ACC112 (cell line): ENCODE measurements around the gene ZNF639.
A peak's percentile ranks its signal among the peaks of the same experiment; 100 is the strongest.
"Not testable (repeated sequence)": the region's sequence is repeated elsewhere in the genome, so short reads cannot be mapped to it uniquely, and the experiment has no call there.

Source experiments
- H2AFZ ChIP-seq: fragments of 200-600 bp; sonication (generic); one replicate; pipeline ENCODE4 v1.6.0; 2017; ENCODE audit warnings: antibody characterized with exemption, low read length; ENCODE audit not compliant: unreplicated experiment
- H3K27ac ChIP-seq: fragments of 200-600 bp; sonication (generic); 2 replicates; pipeline ENCODE4 v1.5.1; 2014; ENCODE audit warnings: low read depth, mild to moderate bottlenecking, antibody characterized with exemption, low read length, moderate library complexity
- H3K27me3 ChIP-seq: fragments of 200-600 bp; sonication (generic); 2 replicates; pipeline ENCODE4 v1.6.1; 2014; ENCODE audit warnings: mild to moderate bottlenecking, antibody characterized with exemption, low read length, moderate library complexity, mixed read lengths; ENCODE audit not compliant: insufficient read depth
- H3K36me3 ChIP-seq: fragments of 200-600 bp; sonication (generic); 2 replicates; pipeline ENCODE4 v1.6.1; 2016; ENCODE audit warnings: mild to moderate bottlenecking, antibody characterized with exemption, low read length, moderate library complexity, mixed read lengths; ENCODE audit not compliant: insufficient read depth
- H3K4me1 ChIP-seq: fragments of 200-600 bp; sonication (generic); one replicate; pipeline ENCODE4 v1.6.1; 2016; ENCODE audit warnings: low read length, mixed read lengths; ENCODE audit not compliant: insufficient read depth, unreplicated experiment, control insufficient read depth
- H3K4me3 ChIP-seq: fragments of 200-600 bp; sonication (generic); 2 replicates; pipeline ENCODE4 v1.5.1; 2014; ENCODE audit warnings: mild to moderate bottlenecking, low read depth, low read length
- H3K79me2 ChIP-seq: fragments of 200-600 bp; sonication (generic); one replicate; pipeline ENCODE4 v1.6.0; 2016; ENCODE audit warnings: low read length; ENCODE audit not compliant: control insufficient read depth, unreplicated experiment, insufficient read depth

ZNF639 gene

DNA sequence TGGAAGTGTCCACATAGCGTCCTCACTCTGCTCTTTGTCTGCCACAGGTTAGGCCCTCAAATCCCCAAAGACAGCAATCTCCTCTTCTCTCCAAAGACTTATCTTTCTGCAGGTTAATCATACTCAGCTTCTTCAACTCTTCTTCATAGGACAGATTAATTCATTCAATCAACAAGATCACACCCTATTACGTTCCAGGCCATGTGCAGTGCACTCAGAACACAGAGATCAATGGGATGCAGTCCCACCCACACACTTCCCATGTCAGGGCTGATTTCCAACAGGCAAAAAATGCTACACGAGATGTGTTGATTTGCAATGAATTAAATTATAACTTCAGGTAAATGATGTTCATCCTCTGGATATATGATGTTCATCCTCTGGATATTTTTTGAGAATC is 33.5 kb upstream of the ZNF639 start:
- no peak overlapping the region for H3K4me3 ChIP-seq
- H3K79me2 ChIP-seq, result no peaks in the 10 kb centered on the region
- no peaks in the 10 kb centered on the region for H3K4me1 ChIP-seq
- H3K27ac ChIP-seq, result no peak overlapping the region
- H2AFZ ChIP-seq, result no peak overlapping the region
- no peaks in the 10 kb centered on the region for H3K27me3 ChIP-seq
- no peaks in the 10 kb centered on the region for H3K36me3 ChIP-seq

DNA sequence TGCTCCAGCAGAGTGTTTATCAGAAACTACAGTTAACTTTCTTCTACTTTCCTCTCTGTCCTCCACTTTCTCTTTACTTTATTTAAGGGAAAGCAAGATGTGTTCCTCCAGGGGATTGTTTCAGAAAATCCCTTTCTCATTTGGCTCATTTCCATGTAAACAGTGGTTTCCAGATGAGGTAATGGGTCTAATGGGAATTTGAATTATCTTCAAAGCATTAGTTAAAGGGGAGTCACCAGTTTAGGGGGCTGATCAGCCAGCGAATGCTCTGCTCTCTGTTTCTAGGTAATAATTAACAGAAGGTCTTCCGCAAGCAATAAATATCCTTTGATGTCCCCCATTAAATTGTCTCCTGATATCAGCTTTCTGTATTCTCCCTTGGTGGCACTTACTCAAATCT is 30.4 kb upstream of the ZNF639 start:
- H3K79me2 ChIP-seq, result no peaks in the 10 kb centered on the region
- no peaks in the 10 kb centered on the region for H3K4me1 ChIP-seq
- H3K36me3 ChIP-seq, result no peaks in the 10 kb centered on the region
- H3K4me3 ChIP-seq, result no peak overlapping the region
- 0 out of 2 replicates have a peak, but pooled peaks cover 3% of the 10 kb centered on the region for H3K27me3 ChIP-seq
- no peak overlapping the region for H3K27ac ChIP-seq
- H2AFZ ChIP-seq, result no peak overlapping the region

DNA sequence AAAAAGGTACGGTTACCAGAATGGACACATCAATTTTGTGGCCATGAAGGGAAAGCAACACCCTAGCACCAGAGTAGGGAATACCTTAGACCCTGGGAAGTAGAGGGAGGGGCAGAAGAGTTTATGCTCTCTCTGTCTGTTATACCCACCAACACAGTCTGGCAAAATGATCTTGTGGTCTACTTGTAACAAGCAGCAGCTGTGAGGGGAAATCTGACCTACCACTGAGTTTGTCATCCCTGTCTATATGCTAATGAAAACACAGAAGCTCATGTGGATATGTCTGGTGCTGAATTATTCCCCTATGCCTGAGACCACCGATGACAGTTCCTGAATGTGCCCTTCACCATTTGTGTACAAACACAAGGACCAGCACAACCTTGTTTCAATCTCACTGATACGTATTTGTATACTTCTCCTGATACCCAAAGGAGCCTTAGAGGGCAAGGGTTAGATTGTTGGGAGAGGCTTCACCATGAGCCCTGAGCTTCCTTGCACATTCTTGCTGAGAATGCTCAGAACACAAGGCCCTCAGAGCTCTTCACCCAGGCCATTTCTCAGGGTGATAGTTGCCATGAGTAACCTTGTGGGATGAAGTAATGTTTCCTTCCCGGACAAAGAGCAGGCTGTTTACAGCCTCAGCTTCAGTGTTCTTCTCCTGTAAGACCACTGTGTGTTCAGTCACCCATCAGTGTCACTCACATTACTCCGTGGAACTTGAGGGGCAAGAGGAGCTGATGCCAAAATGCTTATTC is 24.7 kb upstream of the ZNF639 start:
- no peaks in the 10 kb centered on the region for H3K36me3 ChIP-seq

GRCh38 chr3:179299316-179299715 is 23.5 kb upstream of the ZNF639 start:
- H3K27me3 ChIP-seq, result 0 out of 2 replicates have a peak, but pooled peaks cover 3% of the 10 kb centered on the region
- H2AFZ ChIP-seq, result no peak overlapping the region
- no peak overlapping the region for H3K4me3 ChIP-seq
- H3K79me2 ChIP-seq, result no peaks in the 10 kb centered on the region
- no peak overlapping the region for H3K27ac ChIP-seq
- no peaks in the 10 kb centered on the region for H3K36me3 ChIP-seq
- peaks cover 3% of the 10 kb centered on the region for H3K4me1 ChIP-seq

More for the DNA sequence above, 24.7 kb upstream of the ZNF639 start:
- no peaks in the 10 kb centered on the region for H3K4me1 ChIP-seq
- H3K27ac ChIP-seq, result no peak overlapping the region
- 0 out of 2 replicates have a peak, but pooled peaks cover 3% of the 10 kb centered on the region for H3K27me3 ChIP-seq
- no peaks in the 10 kb centered on the region for H3K79me2 ChIP-seq
- H3K4me3 ChIP-seq, result no peak overlapping the region
- H2AFZ ChIP-seq, result no peak overlapping the region

DNA sequence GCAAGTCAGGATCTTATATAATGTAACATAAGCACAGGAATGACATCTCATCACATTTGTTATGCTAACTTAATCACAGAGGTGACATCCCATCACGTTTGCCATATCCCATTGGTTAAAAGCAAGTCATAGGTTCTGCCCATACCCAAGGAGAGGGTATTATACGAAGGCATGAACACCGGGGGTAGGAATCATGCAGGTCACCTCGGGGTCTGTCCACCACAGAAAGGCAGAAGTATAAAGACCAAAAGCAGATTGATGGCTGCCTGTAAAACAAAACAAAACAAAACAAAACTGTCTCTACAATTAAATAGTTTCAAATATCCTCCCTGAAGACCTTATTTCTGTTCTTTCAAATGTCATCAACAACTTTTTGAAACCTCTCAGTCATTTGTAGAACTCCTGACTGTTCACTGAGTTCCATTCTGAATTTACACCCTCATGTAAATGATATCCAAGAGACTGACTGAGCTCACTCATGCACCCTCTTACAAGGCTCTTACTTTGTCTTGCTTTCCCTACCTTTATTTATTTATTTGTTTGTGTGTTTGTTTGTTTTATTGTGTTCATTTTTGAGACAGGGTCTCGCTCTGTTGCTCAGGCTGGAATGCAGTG is 22.7 kb upstream of the ZNF639 start:
- H3K27me3 ChIP-seq, result no peaks in the 10 kb centered on the region
- H3K27ac ChIP-seq, result no peak overlapping the region
- H2AFZ ChIP-seq, result no peak overlapping the region
- no peaks in the 10 kb centered on the region for H3K36me3 ChIP-seq
- peaks cover 10% of the 10 kb centered on the region for H3K4me1 ChIP-seq
- no peak overlapping the region for H3K4me3 ChIP-seq
- H3K79me2 ChIP-seq, result no peaks in the 10 kb centered on the region

- H3K4me3 ChIP-seq, result no peak overlapping the region
- H3K4me1 ChIP-seq, result peaks cover 18% of the 10 kb centered on the region
- no peak overlapping the region for H3K27ac ChIP-seq
- no peak overlapping the region for H2AFZ ChIP-seq
- H3K27me3 ChIP-seq, result no peaks in the 10 kb centered on the region
- H3K36me3 ChIP-seq, result no peaks in the 10 kb centered on the region
- no peaks in the 10 kb centered on the region for H3K79me2 ChIP-seq
Observed at GRCh38 chr3:179301645-179302044, 21.2 kb upstream of the ZNF639 start.

- Histone ChIP-seq H3K4me3 (no peak overlapping the region), H2AFZ (no peak overlapping the region), H3K4me1 (peaks cover 18% of the 10 kb centered on the region), H3K36me3 (no peaks in the 10 kb centered on the region), H3K27me3 (no peaks in the 10 kb centered on the region), H3K79me2 (no peaks in the 10 kb centered on the region), H3K27ac (no peak overlapping the region)
Observed at GRCh38 chr3:179302111-179302510, 20.7 kb upstream of the ZNF639 start.

DNA sequence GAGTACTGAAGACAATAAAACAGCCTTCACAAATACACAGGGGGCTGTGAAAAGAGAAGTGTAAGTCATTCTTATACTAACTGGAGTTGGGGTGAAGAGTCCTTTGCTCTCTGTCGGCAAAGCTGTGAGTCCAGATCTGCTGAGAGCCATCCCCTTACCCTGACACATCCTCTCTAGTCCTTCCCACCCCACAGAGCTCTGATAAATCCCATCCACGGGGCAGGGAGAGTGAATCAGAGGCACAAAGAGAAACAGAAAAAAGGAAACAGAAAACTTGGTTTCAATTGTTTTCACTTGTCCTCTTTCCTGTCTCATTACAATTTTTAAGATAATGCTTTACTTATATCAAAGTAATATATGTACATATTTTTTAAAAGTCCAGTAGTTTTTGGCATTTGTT is 18.2 kb upstream of the ZNF639 start:
- H3K27ac ChIP-seq, result no peak overlapping the region
- no peaks in the 10 kb centered on the region for H3K79me2 ChIP-seq
- H2AFZ ChIP-seq, result peak overlapping the region; percentile 20
- H3K36me3 ChIP-seq, result no peaks in the 10 kb centered on the region
- peaks cover 18% of the 10 kb centered on the region for H3K4me1 ChIP-seq
- no peaks in the 10 kb centered on the region for H3K27me3 ChIP-seq
- no peak overlapping the region for H3K4me3 ChIP-seq

- peaks cover 18% of the 10 kb centered on the region for H3K4me1 ChIP-seq
- not testable (repeated sequence) for H3K4me3 ChIP-seq
Observed at GRCh38 chr3:179307362-179307761, 15.5 kb upstream of the ZNF639 start.

DNA sequence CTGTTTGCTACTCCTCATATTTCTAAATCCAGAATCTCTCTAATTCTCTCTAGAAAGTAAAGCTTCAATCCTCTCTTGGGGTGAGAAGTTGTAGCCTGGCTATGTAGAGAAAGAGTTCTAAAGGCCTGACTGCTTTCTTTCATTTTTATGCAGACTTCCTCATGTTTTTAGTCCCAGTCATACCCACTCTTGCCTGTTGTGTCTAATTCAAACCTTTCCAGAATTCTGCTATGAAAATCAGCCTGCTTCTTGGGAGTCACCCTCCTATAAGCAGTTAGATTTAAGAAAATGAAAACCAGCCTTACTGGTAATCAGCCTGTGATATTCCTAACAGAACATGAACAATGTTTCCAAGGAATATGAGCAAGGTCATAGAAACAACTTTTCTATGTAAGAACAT is 14.8 kb upstream of the ZNF639 start:
- Histone ChIP-seq H3K4me3 (no peak overlapping the region), H3K27ac (no peak overlapping the region), H2AFZ (no peak overlapping the region), H3K4me1 (peaks cover 18% of the 10 kb centered on the region), H3K27me3 (no peaks in the 10 kb centered on the region), H3K79me2 (no peaks in the 10 kb centered on the region), H3K36me3 (no peaks in the 10 kb centered on the region)

More at GRCh38 chr3:179307362-179307761, 15.5 kb upstream of the ZNF639 start:
- H3K79me2 ChIP-seq, H3K27me3 ChIP-seq, H3K27ac ChIP-seq, H2AFZ ChIP-seq, H3K36me3 ChIP-seq: not testable (repeated sequence)
